ENCODE data around the gene ELAVL2.

ELAVL2 gene

GRCh38 chr9:23682891-23683431, 143.1 kb downstream of the ELAVL2 start:
- no peak for DNase-seq (ENCODE audit: low spot score)
- TF ChIP-seq, protein P1, sequence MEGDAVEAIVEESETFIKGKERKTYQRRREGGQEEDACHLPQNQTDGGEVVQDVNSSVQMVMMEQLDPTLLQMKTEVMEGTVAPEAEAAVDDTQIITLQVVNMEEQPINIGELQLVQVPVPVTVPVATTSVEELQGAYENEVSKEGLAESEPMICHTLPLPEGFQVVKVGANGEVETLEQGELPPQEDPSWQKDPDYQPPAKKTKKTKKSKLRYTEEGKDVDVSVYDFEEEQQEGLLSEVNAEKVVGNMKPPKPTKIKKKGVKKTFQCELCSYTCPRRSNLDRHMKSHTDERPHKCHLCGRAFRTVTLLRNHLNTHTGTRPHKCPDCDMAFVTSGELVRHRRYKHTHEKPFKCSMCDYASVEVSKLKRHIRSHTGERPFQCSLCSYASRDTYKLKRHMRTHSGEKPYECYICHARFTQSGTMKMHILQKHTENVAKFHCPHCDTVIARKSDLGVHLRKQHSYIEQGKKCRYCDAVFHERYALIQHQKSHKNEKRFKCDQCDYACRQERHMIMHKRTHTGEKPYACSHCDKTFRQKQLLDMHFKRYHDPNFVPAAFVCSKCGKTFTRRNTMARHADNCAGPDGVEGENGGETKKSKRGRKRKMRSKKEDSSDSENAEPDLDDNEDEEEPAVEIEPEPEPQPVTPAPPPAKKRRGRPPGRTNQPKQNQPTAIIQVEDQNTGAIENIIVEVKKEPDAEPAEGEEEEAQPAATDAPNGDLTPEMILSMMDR (IDR thresholded peaks at IDR 0.05; ENCODE audit: borderline replicate concordance, control extremely low read depth, extremely low read depth, insufficient read depth, missing control alignments) = no peak
- in situ Hi-C loops (cut with MboI; ENCODE audit: low sequenced_read_pairs, unreplicated experiment) = no loop called here

DNA sequence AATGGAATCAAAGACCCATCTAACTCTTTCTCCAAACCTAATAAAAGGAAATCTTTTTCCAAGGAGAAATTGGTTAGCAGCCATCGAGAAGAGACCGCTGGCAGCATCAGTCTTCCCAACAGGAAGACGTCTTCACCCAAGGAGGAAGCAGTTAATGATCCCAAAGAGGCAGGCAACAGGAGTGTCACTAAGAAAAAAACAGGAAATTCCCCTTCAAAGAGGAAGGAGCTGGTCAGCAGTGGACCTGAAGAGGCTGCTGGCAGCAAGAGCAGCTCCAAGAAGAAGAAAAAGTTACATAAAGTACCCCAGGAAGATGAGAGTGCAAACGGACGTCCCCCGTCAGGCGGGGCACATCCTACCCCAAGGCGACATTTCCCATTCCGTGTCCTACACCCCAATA, 143.7 kb downstream of the ELAVL2 start:
- TF ChIP-seq, protein P1 (IDR thresholded peaks at IDR 0.05; ENCODE audit: borderline replicate concordance, control extremely low read depth, extremely low read depth, insufficient read depth, missing control alignments) = no peak
- in situ Hi-C loops (cut with MboI; ENCODE audit: low sequenced_read_pairs, unreplicated experiment) = no loop called here
- no peak for DNase-seq (ENCODE audit: low spot score)

DNA sequence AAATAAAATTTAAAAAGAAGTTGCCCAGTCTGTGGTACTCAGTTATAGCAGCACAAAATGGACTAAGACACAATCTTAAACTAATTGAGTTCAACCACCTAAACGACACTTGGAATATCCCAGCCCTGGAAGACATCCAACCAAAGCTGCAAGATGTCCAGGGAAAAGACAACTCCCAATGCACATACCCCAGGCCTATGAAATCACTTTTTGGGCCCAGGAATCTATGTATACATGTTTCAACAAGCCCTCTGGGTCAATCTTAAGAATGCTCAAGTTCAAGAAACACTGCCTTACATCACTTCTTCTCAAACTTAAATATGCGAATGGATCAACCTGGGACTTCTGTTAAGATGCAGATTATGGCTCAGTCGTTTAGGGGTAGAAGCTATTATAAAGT, 148.6 kb downstream of the ELAVL2 start:
- no peak for DNase-seq (ENCODE audit: low spot score)
- in situ Hi-C loops (cut with MboI; ENCODE audit: low sequenced_read_pairs, unreplicated experiment) = no loop called here
- TF ChIP-seq, protein P1 (IDR thresholded peaks at IDR 0.05; ENCODE audit: borderline replicate concordance, control extremely low read depth, extremely low read depth, insufficient read depth, missing control alignments) = no peak

GRCh38 chr9:23674016-23674585, 151.9 kb downstream of the ELAVL2 start:
- DNase-seq (ENCODE audit: low spot score) = no peak
- in situ Hi-C loops (cut with MboI; ENCODE audit: low sequenced_read_pairs, unreplicated experiment) = no loop called here
- TF ChIP-seq, protein P1 (IDR thresholded peaks at IDR 0.05; ENCODE audit: borderline replicate concordance, control extremely low read depth, extremely low read depth, insufficient read depth, missing control alignments) = no peak

DNA sequence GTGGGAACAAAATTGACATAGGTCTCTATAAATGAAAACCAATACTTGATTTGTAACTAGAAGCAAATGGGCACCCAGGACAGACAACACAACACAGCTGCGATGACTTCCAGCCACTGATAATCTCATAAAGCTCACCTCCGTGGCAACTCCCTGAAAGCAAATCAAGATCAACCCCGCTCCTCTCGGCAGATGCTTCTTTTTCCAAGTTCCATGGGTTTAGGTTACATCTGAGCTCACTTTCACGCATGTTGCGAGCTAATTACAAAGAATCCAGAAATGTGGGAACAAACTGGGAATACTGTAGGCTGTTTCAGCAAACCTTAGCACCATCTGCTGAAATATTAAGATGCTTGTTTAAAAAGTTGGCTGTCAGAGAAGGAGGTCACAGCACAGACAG, 153.9 kb downstream of the ELAVL2 start:
- no peak for DNase-seq (ENCODE audit: low spot score)
- in situ Hi-C loops (cut with MboI; ENCODE audit: low sequenced_read_pairs, unreplicated experiment) = no loop called here
- TF ChIP-seq, protein P1 (IDR thresholded peaks at IDR 0.05; ENCODE audit: borderline replicate concordance, control extremely low read depth, extremely low read depth, insufficient read depth, missing control alignments) = no peak

DNA sequence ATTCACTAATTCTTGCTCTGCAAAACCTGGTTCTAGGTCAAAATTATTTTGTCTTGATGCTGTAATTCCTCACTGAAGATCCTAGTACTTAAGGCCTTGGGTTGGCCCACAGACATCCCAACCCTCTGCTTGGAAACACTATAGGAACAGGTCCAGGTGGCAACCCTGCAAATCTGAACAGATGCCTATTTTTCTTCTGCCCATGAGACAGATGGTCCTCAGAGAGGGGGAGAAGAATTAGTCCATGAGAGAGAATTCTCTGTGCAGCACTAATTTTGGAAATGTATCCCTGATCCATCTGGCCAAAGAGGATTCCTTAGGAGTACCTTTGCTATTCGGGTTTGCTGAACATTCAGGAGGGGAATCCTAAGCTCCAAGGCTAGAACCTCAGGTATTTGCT, 156.3 kb downstream of the ELAVL2 start:
- TF ChIP-seq, protein P1 (IDR thresholded peaks at IDR 0.05; ENCODE audit: borderline replicate concordance, control extremely low read depth, extremely low read depth, insufficient read depth, missing control alignments) = no peak
- DNase-seq (ENCODE audit: low spot score) = no peak
- in situ Hi-C loops (cut with MboI; ENCODE audit: low sequenced_read_pairs, unreplicated experiment) = no loop called here

Data from GM13976 (cell line).